GM23338 (cell line): ENCODE measurements around the gene H2BK1. TPM values are rescaled to one million over a fixed set of nuclear protein-coding genes. Genes with fewer than 3 reads are reported as not detected.

Source experiments
- ATAC-seq: fragments of 200-7000 bp; cut with Tn5 transposase; 3 replicates; pipeline ENCODE4 v1.9.1; 2020
- DNase-seq: peaks from one replicate; pipeline ENCODE4 v3.0.0-alpha.2; 2015; ENCODE audit warnings: low spot score
- H2AFZ ChIP-seq: fragments of 200-600 bp; sonication (generic); 2 replicates; pipeline ENCODE4 v1.8.0; 2016; ENCODE audit warnings: antibody characterized with exemption, mild to moderate bottlenecking, moderate library complexity
- H3F3A ChIP-seq: fragments of 200-600 bp; sonication (generic); replicated peaks from 2 replicates; pipeline ENCODE4 v1.8.0; 2017; ENCODE audit warnings: antibody characterized with exemption, mixed run types, low read depth
- H3K27ac ChIP-seq: fragments of 200-600 bp; sonication (generic); 2 replicates; pipeline ENCODE4 v1.6.1; 2016; ENCODE audit warnings: low read depth
- H3K27me3 ChIP-seq: fragments of 200-600 bp; sonication (generic); 2 replicates; pipeline ENCODE4 v1.8.0; 2016; ENCODE audit warnings: mild to moderate bottlenecking, mixed run types, moderate library complexity; ENCODE audit not compliant: insufficient read depth
- H3K36me3 ChIP-seq: fragments of 200-600 bp; sonication (generic); 2 replicates; pipeline ENCODE4 v1.8.0; 2016; ENCODE audit warnings: mild to moderate bottlenecking; ENCODE audit not compliant: insufficient read depth
- H3K4me1 ChIP-seq: fragments of 200-600 bp; sonication (generic); 2 replicates; pipeline ENCODE4 v1.8.0; 2016; ENCODE audit warnings: mild to moderate bottlenecking, moderate library complexity; ENCODE audit not compliant: insufficient read depth
- H3K4me2 ChIP-seq: fragments of 200-600 bp; sonication (generic); 2 replicates; pipeline ENCODE4 v1.7.1; 2017; ENCODE audit warnings: mixed run types
- H3K4me3 ChIP-seq: fragments of 200-600 bp; sonication (generic); 2 replicates; pipeline ENCODE4 v1.6.1; 2016; ENCODE audit warnings: mixed run types
- H3K79me2 ChIP-seq: fragments of 200-600 bp; sonication (generic); replicated peaks from 2 replicates; pipeline ENCODE4 v1.8.0; 2017; ENCODE audit warnings: mild to moderate bottlenecking; ENCODE audit not compliant: insufficient read depth
- H3K9me2 ChIP-seq: fragments of 200-600 bp; sonication (generic); 2 replicates; pipeline ENCODE4 v1.8.0; 2017; ENCODE audit not compliant: insufficient read depth
- H4K20me1 ChIP-seq: fragments of 200-600 bp; sonication (generic); replicated peaks from 2 replicates; pipeline ENCODE4 v1.8.0; 2017; ENCODE audit warnings: mild to moderate bottlenecking; ENCODE audit not compliant: insufficient read depth
- H3K27ac Mint-ChIP-seq: 2 replicates; pipeline ENCODE4 v1.8.0; 2020; ENCODE audit warnings: inconsistent platforms, mild to moderate bottlenecking, moderate library complexity, mixed read lengths
- H3K27me3 Mint-ChIP-seq: 3 replicates; pipeline ENCODE4 v1.8.0; 2022; ENCODE audit warnings: low read depth, mild to moderate bottlenecking, moderate library complexity, mixed read lengths, inconsistent platforms; ENCODE audit not compliant: insufficient read depth, poor library complexity
- H3K36me3 Mint-ChIP-seq: 3 replicates; pipeline ENCODE4 v1.8.0; 2021; ENCODE audit warnings: low read depth, mild to moderate bottlenecking, inconsistent platforms, moderate library complexity, mixed read lengths
- H3K4me1 Mint-ChIP-seq: 3 replicates; pipeline ENCODE4 v1.8.0; 2020; ENCODE audit warnings: mild to moderate bottlenecking, inconsistent platforms, mixed read lengths
- H3K4me3 Mint-ChIP-seq: 3 replicates; pipeline ENCODE4 v1.8.0; 2021; ENCODE audit warnings: moderate library complexity, mild to moderate bottlenecking, inconsistent platforms, mixed read lengths
- H3K9me3 Mint-ChIP-seq: 3 replicates; pipeline ENCODE4 v1.8.0; 2020; ENCODE audit warnings: moderate library complexity, mild to moderate bottlenecking, inconsistent platforms, mixed read lengths
- CREB1 ChIP-seq: fragments of 250-450 bp; sonication (Bioruptor Pico); IDR thresholded peaks from 2 replicates; pipeline ENCODE4 v1.5.0; 2020; ENCODE audit warnings: low read depth, mild to moderate bottlenecking, moderate library complexity
- CTCF ChIP-seq, 2 experiments: fragments of 200-600 bp in 1 of 2; sonication (generic) in 1 of 2; conservative IDR thresholded peaks; 2 replicates each; pipeline versions ENCODE4 v1.5.1 to v1.6.1; 2016 to 2017; ENCODE audit warnings: antibody characterized with exemption in 2 of 2, low read depth in 2 of 2, mild to moderate bottlenecking in 2 of 2, moderate library complexity in 1 of 2
- ETS1 ChIP-seq: IDR thresholded peaks from 2 replicates; pipeline ENCODE4 v1.6.1; 2016; ENCODE audit warnings: antibody characterized with exemption
- EZH2 ChIP-seq: fragments of 200-600 bp; sonication (generic); IDR thresholded peaks from one replicate; pipeline ENCODE4 v1.8.0; 2017; ENCODE audit warnings: antibody characterized with exemption, mild to moderate bottlenecking, low read depth; ENCODE audit not compliant: unreplicated experiment
- EZH2phosphoT487 ChIP-seq: fragments of 200-600 bp; sonication (generic); IDR thresholded peaks from one replicate; pipeline ENCODE4 v1.8.1; 2018; ENCODE audit warnings: antibody characterized with exemption; ENCODE audit not compliant: unreplicated experiment
- JUNB ChIP-seq: IDR thresholded peaks from one replicate; pipeline ENCODE4 v1.6.1; 2016; ENCODE audit warnings: antibody characterized with exemption; ENCODE audit not compliant: unreplicated experiment
- NANOG ChIP-seq: IDR thresholded peaks from 2 replicates; pipeline ENCODE4 v1.6.1; 2016; ENCODE audit warnings: antibody characterized with exemption, borderline replicate concordance
- POLR2AphosphoS5 ChIP-seq: IDR thresholded peaks from 2 replicates; pipeline ENCODE4 v1.6.1; 2016; ENCODE audit warnings: antibody characterized with exemption, low read depth
- REST ChIP-seq: IDR thresholded peaks from one replicate; pipeline ENCODE4 v1.6.1; 2018; ENCODE audit warnings: antibody characterized with exemption; ENCODE audit not compliant: unreplicated experiment
- STAT1 ChIP-seq: IDR thresholded peaks from one replicate; pipeline ENCODE4 v1.6.1; 2016; ENCODE audit warnings: antibody characterized with exemption; ENCODE audit not compliant: unreplicated experiment
- ZNF114 ChIP-seq: fragments of 250-450 bp; sonication (Bioruptor Pico); IDR thresholded peaks from 2 replicates; pipeline ENCODE4 v1.5.0; 2020; ENCODE audit warnings: mild to moderate bottlenecking, moderate library complexity
- ZNF331 ChIP-seq: fragments of 250-450 bp; sonication (Bioruptor Pico); IDR thresholded peaks from 2 replicates; pipeline ENCODE4 v1.5.0; 2020; ENCODE audit warnings: low read depth, mild to moderate bottlenecking, moderate library complexity
- polyA plus RNA-seq: library from polyadenylated mRNA; unstranded; fragments of >200 nt; fragmentation: Nextera tagmentation; extraction: Ambion mirVana; gene quantifications from 2 replicates; pipeline ENCODE4 v1.2.1, GENCODE V29; 2016
- total RNA-seq: library from RNA; depleted of rRNA; stranded (reverse); fragments of >200 nt; shearing (Covaris generic); gene quantifications from 2 replicates; pipeline ENCODE4 v1.2.3, GENCODE V29; 2014
- TF ChIP-seq, protein P1 (sequence below): fragments of 250-450 bp; sonication (Bioruptor Pico); IDR thresholded peaks from 2 replicates; pipeline ENCODE4 v1.5.0; 2020; ENCODE audit warnings: mild to moderate bottlenecking, moderate library complexity

The H2BK1 gene
- total and polyA plus RNA-seq, 2 experiments from 2014 or later = not detected

- TF ChIP-seq ZNF331 (CRISPR knock-in tag) = no peak
- no peak for TF ChIP-seq EZH2
Measured at GRCh38 chr7:151207804-151208203, 2.5 kb downstream of the H2BK1 start (continued).

GRCh38 chr7:151207315-151207714, 3.0 kb downstream of the H2BK1 start:
- no peak overlapping the region for H2AFZ ChIP-seq
- no peaks in the 10 kb centered on the region for H3K9me2 ChIP-seq
- DNase-seq (no peak), ATAC-seq (no peak)
- Mint-ChIP-seq H3K27ac (no peak overlapping the region), H3K36me3 (peaks cover 4% of the 10 kb centered on the region; the same call in 2 of the 3 replicates), H3K4me3 (no peak overlapping the region), H3K27me3 (peaks cover 19% of the 10 kb centered on the region), H3K4me1 (peaks cover 15% of the 10 kb centered on the region), H3K9me3 (no peaks in the 10 kb centered on the region)
- no peak overlapping the region for H3K4me3 ChIP-seq
- H3K4me1 ChIP-seq = peaks cover 7% of the 10 kb centered on the region
- H3K4me2 ChIP-seq = no peak overlapping the region
- H3K27ac ChIP-seq = no peak overlapping the region
- H3K79me2 ChIP-seq = no peaks in the 10 kb centered on the region
- H3K36me3 ChIP-seq = 0 out of 2 replicates have a peak, but pooled peaks cover 4% of the 10 kb centered on the region
- no peaks in the 10 kb centered on the region; the same call in 1 of the 2 replicates for H4K20me1 ChIP-seq
- TF ChIP-seq, protein P1, sequence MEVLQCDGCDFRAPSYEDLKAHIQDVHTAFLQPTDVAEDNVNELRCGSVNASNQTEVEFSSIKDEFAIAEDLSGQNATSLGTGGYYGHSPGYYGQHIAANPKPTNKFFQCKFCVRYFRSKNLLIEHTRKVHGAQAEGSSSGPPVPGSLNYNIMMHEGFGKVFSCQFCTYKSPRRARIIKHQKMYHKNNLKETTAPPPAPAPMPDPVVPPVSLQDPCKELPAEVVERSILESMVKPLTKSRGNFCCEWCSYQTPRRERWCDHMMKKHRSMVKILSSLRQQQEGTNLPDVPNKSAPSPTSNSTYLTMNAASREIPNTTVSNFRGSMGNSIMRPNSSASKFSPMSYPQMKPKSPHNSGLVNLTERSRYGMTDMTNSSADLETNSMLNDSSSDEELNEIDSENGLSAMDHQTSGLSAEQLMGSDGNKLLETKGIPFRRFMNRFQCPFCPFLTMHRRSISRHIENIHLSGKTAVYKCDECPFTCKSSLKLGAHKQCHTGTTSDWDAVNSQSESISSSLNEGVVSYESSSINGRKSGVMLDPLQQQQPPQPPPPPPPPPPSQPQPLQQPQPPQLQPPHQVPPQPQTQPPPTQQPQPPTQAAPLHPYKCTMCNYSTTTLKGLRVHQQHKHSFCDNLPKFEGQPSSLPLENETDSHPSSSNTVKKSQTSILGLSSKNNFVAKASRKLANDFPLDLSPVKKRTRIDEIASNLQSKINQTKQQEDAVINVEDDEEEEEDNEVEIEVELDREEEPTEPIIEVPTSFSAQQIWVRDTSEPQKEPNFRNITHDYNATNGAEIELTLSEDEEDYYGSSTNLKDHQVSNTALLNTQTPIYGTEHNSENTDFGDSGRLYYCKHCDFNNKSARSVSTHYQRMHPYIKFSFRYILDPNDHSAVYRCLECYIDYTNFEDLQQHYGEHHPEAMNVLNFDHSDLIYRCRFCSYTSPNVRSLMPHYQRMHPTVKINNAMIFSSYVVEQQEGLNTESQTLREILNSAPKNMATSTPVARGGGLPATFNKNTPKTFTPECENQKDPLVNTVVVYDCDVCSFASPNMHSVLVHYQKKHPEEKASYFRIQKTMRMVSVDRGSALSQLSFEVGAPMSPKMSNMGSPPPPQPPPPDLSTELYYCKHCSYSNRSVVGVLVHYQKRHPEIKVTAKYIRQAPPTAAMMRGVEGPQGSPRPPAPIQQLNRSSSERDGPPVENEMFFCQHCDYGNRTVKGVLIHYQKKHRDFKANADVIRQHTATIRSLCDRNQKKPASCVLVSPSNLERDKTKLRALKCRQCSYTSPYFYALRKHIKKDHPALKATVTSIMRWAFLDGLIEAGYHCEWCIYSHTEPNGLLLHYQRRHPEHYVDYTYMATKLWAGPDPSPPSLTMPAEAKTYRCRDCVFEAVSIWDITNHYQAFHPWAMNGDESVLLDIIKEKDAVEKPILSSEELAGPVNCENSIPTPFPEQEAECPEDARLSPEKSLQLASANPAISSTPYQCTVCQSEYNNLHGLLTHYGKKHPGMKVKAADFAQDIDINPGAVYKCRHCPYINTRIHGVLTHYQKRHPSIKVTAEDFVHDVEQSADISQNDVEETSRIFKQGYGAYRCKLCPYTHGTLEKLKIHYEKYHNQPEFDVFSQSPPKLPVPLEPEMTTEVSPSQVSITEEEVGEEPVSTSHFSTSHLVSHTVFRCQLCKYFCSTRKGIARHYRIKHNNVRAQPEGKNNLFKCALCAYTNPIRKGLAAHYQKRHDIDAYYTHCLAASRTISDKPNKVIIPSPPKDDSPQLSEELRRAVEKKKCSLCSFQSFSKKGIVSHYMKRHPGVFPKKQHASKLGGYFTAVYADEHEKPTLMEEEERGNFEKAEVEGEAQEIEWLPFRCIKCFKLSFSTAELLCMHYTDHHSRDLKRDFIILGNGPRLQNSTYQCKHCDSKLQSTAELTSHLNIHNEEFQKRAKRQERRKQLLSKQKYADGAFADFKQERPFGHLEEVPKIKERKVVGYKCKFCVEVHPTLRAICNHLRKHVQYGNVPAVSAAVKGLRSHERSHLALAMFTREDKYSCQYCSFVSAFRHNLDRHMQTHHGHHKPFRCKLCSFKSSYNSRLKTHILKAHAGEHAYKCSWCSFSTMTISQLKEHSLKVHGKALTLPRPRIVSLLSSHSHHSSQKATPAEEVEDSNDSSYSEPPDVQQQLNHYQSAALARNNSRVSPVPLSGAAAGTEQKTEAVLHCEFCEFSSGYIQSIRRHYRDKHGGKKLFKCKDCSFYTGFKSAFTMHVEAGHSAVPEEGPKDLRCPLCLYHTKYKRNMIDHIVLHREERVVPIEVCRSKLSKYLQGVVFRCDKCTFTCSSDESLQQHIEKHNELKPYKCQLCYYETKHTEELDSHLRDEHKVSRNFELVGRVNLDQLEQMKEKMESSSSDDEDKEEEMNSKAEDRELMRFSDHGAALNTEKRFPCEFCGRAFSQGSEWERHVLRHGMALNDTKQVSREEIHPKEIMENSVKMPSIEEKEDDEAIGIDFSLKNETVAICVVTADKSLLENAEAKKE (CRISPR knock-in tag) = no peak
- TF ChIP-seq ZNF331 (CRISPR knock-in tag) = no peak
- no peak for TF ChIP-seq CTCF (conservative IDR thresholded peaks at IDR 0.05; ENCODE audit: low read depth in 2 of 2)
- no peak for TF ChIP-seq EZH2
- no peak for TF ChIP-seq JUNB
- no peak for TF ChIP-seq NANOG
- TF ChIP-seq ETS1 = no peak
- TF ChIP-seq STAT1 = no peak
- TF ChIP-seq EZH2phosphoT487 = no peak
- no peak for TF ChIP-seq CREB1 (CRISPR knock-in tag)
- no peak for TF ChIP-seq POLR2AphosphoS5
- TF ChIP-seq ZNF114 (CRISPR knock-in tag) = no peak
- no peak for TF ChIP-seq REST
- no peaks in the 10 kb centered on the region for H3F3A ChIP-seq
- H3K27me3 ChIP-seq = no peaks in the 10 kb centered on the region
